Measurements from ENCODE around the gene PARP12. TPM values are rescaled to one million over a fixed set of nuclear protein-coding genes. Genes with fewer than 3 reads are reported as not detected.

Gene PARP12
- total and polyA plus RNA-seq, 2 of the 13 experiments (the other 11 are each of a cell fraction or from before 2014, with no cell fraction given), result 15.5 to 35.2 TPM

DNA sequence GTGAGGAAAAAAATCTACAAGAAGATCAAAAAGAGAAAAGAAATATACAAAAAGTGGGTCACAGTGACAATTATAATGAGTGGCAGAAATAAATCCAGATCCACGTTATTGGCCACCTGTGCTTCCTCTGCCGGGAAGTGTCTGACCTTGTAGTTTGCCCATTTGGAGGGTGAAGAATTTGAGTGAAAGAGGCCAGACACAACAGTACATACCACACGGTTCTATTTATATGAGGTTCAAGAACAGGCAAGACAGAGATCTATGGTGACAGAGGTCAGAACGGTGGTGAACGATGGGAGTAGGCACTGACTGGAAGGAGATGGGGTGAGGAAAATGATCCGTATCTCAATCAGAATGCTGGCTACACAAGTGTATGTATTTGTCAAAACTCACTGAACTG is 17.1 kb downstream of the PARP12 start (continued):
- TF ChIP-seq, protein P1, sequence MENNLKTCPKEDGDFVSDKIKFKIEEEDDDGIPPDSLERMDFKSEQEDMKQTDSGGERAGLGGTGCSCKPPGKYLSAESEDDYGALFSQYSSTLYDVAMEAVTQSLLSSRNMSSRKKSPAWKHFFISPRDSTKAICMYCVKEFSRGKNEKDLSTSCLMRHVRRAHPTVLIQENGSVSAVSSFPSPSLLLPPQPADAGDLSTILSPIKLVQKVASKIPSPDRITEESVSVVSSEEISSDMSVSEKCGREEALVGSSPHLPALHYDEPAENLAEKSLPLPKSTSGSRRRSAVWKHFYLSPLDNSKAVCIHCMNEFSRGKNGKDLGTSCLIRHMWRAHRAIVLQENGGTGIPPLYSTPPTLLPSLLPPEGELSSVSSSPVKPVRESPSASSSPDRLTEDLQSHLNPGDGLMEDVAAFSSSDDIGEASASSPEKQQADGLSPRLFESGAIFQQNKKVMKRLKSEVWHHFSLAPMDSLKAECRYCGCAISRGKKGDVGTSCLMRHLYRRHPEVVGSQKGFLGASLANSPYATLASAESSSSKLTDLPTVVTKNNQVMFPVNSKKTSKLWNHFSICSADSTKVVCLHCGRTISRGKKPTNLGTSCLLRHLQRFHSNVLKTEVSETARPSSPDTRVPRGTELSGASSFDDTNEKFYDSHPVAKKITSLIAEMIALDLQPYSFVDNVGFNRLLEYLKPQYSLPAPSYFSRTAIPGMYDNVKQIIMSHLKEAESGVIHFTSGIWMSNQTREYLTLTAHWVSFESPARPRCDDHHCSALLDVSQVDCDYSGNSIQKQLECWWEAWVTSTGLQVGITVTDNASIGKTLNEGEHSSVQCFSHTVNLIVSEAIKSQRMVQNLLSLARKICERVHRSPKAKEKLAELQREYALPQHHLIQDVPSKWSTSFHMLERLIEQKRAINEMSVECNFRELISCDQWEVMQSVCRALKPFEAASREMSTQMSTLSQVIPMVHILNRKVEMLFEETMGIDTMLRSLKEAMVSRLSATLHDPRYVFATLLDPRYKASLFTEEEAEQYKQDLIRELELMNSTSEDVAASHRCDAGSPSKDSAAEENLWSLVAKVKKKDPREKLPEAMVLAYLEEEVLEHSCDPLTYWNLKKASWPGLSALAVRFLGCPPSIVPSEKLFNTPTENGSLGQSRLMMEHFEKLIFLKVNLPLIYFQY (CRISPR knock-in tag; IDR thresholded peaks at IDR 0.05; ENCODE audit: borderline replicate concordance), result no peak
- TF ChIP-seq U2AF1 (optimal IDR thresholded peaks at IDR 0.05; ENCODE audit: low read depth, low read length), result no peak
- TF ChIP-seq HNF4A (CRISPR knock-in tag; IDR thresholded peaks at IDR 0.05), result peak; percentile 57; the same call in 1 of the 2 replicates
- TF ChIP-seq, protein P2, sequence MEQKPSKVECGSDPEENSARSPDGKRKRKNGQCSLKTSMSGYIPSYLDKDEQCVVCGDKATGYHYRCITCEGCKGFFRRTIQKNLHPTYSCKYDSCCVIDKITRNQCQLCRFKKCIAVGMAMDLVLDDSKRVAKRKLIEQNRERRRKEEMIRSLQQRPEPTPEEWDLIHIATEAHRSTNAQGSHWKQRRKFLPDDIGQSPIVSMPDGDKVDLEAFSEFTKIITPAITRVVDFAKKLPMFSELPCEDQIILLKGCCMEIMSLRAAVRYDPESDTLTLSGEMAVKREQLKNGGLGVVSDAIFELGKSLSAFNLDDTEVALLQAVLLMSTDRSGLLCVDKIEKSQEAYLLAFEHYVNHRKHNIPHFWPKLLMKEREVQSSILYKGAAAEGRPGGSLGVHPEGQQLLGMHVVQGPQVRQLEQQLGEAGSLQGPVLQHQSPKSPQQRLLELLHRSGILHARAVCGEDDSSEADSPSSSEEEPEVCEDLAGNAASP (CRISPR knock-in tag; IDR thresholded peaks at IDR 0.05; ENCODE audit: borderline replicate concordance), result peak; percentile 10; the same call in 1 of the 2 replicates
- no peak for TF ChIP-seq RBM39 (IDR thresholded peaks at IDR 0.05; ENCODE audit: low read depth, low read length, poor library complexity, severe bottlenecking)
- no peak for TF ChIP-seq ZNF552 (CRISPR knock-in tag; IDR thresholded peaks at IDR 0.05; ENCODE audit: borderline replicate concordance)
- TF ChIP-seq RARA (CRISPR knock-in tag; IDR thresholded peaks at IDR 0.05), result peak; percentile 80
- TF ChIP-seq, protein P3, sequence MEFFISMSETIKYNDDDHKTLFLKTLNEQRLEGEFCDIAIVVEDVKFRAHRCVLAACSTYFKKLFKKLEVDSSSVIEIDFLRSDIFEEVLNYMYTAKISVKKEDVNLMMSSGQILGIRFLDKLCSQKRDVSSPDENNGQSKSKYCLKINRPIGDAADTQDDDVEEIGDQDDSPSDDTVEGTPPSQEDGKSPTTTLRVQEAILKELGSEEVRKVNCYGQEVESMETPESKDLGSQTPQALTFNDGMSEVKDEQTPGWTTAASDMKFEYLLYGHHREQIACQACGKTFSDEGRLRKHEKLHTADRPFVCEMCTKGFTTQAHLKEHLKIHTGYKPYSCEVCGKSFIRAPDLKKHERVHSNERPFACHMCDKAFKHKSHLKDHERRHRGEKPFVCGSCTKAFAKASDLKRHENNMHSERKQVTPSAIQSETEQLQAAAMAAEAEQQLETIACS (CRISPR knock-in tag; IDR thresholded peaks at IDR 0.05), result no peak
- TF ChIP-seq WIZ (CRISPR knock-in tag; IDR thresholded peaks at IDR 0.05), result no peak
- TF ChIP-seq SALL1 (CRISPR knock-in tag; IDR thresholded peaks at IDR 0.05), result peak; percentile 33; the same call in 1 of the 2 replicates
- TF ChIP-seq, protein P4, sequence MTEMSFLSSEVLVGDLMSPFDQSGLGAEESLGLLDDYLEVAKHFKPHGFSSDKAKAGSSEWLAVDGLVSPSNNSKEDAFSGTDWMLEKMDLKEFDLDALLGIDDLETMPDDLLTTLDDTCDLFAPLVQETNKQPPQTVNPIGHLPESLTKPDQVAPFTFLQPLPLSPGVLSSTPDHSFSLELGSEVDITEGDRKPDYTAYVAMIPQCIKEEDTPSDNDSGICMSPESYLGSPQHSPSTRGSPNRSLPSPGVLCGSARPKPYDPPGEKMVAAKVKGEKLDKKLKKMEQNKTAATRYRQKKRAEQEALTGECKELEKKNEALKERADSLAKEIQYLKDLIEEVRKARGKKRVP (CRISPR knock-in tag; IDR thresholded peaks at IDR 0.05), result no peak
- TF ChIP-seq, protein P5, sequence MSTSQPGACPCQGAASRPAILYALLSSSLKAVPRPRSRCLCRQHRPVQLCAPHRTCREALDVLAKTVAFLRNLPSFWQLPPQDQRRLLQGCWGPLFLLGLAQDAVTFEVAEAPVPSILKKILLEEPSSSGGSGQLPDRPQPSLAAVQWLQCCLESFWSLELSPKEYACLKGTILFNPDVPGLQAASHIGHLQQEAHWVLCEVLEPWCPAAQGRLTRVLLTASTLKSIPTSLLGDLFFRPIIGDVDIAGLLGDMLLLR (CRISPR knock-in tag; IDR thresholded peaks at IDR 0.05), result no peak
- TF ChIP-seq HOXA3 (CRISPR knock-in tag; IDR thresholded peaks at IDR 0.05), result peak; percentile 25; the same call in 1 of the 2 replicates
- TF ChIP-seq SKI (IDR thresholded peaks at IDR 0.05; ENCODE audit: partially characterized antibody), result peak; percentile 33
- TF ChIP-seq ZNF83 (CRISPR knock-in tag; IDR thresholded peaks at IDR 0.05; ENCODE audit: borderline replicate concordance), result no peak
- 0 out of 2 replicates have a peak, but pooled peaks have one; percentile 3 for TF ChIP-seq ISL2 (CRISPR knock-in tag; IDR thresholded peaks at IDR 0.05)
- no peak for TF ChIP-seq SNAI1 (CRISPR knock-in tag; IDR thresholded peaks at IDR 0.05; ENCODE audit: borderline replicate concordance)
- TF ChIP-seq BCL6 (CRISPR knock-in tag; IDR thresholded peaks at IDR 0.05), result 0 out of 2 replicates have a peak, but pooled peaks have one; percentile 53
- TF ChIP-seq, protein P6, sequence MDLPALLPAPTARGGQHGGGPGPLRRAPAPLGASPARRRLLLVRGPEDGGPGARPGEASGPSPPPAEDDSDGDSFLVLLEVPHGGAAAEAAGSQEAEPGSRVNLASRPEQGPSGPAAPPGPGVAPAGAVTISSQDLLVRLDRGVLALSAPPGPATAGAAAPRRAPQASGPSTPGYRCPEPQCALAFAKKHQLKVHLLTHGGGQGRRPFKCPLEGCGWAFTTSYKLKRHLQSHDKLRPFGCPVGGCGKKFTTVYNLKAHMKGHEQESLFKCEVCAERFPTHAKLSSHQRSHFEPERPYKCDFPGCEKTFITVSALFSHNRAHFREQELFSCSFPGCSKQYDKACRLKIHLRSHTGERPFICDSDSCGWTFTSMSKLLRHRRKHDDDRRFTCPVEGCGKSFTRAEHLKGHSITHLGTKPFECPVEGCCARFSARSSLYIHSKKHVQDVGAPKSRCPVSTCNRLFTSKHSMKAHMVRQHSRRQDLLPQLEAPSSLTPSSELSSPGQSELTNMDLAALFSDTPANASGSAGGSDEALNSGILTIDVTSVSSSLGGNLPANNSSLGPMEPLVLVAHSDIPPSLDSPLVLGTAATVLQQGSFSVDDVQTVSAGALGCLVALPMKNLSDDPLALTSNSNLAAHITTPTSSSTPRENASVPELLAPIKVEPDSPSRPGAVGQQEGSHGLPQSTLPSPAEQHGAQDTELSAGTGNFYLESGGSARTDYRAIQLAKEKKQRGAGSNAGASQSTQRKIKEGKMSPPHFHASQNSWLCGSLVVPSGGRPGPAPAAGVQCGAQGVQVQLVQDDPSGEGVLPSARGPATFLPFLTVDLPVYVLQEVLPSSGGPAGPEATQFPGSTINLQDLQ (CRISPR knock-in tag; IDR thresholded peaks at IDR 0.05), result no peak
